Measurements from ENCODE around the gene USP32. TPM values are rescaled to one million over a fixed set of nuclear protein-coding genes. Genes with fewer than 3 reads are reported as not detected.
"Not testable (repeated sequence)": the region's sequence is repeated elsewhere in the genome, so short reads cannot be mapped to it uniquely, and the experiment has no call there.

USP32 gene
- total RNA-seq, 1 donor from 2014 or later: 48.4 TPM

- DNase-seq (ENCODE audit: low read depth in 2 of 2): no peak
Measured at GRCh38 chr17:60247836-60248461, 144.0 kb downstream of the USP32 start.

GRCh38 chr17:60244656-60245055 lies 147.3 kb downstream of the USP32 start:
- no peak for DNase-seq (ENCODE audit: low read depth in 2 of 2)

DNA sequence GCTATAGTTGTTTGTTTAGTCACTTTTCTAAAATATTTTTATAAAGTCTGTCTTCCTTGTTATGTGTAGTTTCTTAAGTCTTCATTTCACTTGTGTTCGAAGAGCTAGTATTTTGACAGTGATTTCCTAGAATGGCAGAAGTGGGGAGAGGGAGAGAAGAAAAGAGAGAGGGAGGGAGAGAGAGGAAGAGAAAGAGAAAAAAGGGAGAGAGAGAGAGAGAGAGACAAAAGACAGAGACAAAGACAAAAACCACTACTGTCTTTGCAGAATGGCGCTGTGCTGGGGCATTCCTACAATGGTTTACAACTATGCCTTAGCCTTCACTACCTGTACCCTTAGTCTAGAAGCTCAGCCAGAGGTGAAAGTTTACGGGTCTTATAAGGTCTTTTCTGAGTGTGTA lies 151.6 kb downstream of the USP32 start:
- DNase-seq (ENCODE audit: low read depth in 2 of 2): no peak

- DNase-seq (ENCODE audit: low read depth in 2 of 2): peak in 1 of 2 donors; percentile 18
Measured at GRCh38 chr17:60231691-60232090, 160.2 kb downstream of the USP32 start.

- peak; percentile 52 to 63 for DNase-seq (ENCODE audit: low read depth in 2 of 2)
Measured at GRCh38 chr17:60231234-60231633, 160.7 kb downstream of the USP32 start.

GRCh38 chr17:60230358-60230757 lies 161.6 kb downstream of the USP32 start:
- no peak for DNase-seq (ENCODE audit: low read depth in 2 of 2)

DNA sequence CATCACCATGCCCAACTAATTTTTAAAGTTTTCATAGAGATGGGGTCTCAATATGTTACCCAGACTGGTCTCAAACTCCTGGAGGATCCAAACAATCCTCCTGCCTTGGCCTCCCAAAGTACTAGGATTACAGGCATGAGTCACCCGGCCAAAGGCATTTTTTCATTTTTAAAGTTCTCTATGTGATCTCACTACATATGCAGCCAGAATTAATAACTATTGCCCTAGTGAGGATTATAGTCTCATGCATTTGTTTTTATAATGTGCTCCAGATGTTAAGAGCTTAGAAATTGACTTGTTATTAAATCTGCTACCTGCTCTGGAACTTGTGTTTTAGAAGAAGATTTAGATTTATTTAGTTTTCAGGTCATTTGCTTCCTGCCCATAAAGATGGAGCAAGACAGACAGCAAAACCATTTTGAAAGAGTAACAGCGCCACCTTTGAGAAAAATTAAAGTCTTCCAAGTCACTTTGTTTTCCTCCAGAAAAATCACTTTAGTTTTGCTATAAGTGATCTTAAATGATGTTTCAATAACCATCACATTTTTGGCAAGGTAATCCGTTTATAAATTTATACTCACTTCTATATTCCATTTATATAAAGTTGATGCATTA lies 162.6 kb downstream of the USP32 start:
- DNase-seq (ENCODE audit: low read depth in 2 of 2): peak in 1 of 2 donors; percentile 21

GRCh38 chr17:60227276-60227675 lies 164.7 kb downstream of the USP32 start:
- not testable (repeated sequence) for DNase-seq (ENCODE audit: low read depth in 2 of 2)

- DNase-seq (ENCODE audit: low read depth in 2 of 2): no peak
Measured at GRCh38 chr17:60224064-60224463, 167.9 kb downstream of the USP32 start.

- peak; percentile 30 to 41 for DNase-seq (ENCODE audit: low read depth in 2 of 2)
Measured at GRCh38 chr17:60223456-60223855, 168.5 kb downstream of the USP32 start.

GRCh38 chr17:60218774-60219173 lies 173.2 kb downstream of the USP32 start:
- not testable (repeated sequence) for DNase-seq (ENCODE audit: low read depth in 2 of 2)

- DNase-seq (ENCODE audit: low read depth in 2 of 2): not testable (repeated sequence)
Measured at GRCh38 chr17:60215895-60216294, 176.0 kb downstream of the USP32 start.

DNA sequence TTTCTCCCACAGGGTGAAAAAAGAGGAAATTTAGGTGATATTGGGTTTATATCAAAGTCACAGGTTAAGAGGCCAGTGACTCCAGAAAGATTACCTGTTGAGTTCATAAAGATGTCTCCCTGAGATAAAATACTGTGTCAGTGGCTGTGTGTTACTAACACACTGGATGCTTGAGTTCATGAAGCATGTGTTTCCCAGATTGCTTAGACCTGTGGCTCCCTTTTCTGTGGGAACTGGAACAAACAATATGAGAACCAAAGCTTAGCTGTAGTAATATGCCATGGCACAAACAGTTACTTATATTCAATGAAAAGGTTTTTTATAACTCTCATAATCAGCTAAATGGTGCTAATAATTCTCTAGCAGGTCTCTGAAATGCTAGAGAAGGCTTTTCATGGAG lies 180.7 kb downstream of the USP32 start:
- DNase-seq (ENCODE audit: low read depth in 2 of 2): not testable (repeated sequence)

- DNase-seq (ENCODE audit: low read depth in 2 of 2): not testable (repeated sequence)
Measured at GRCh38 chr17:60208302-60208701, 183.6 kb downstream of the USP32 start.

DNA sequence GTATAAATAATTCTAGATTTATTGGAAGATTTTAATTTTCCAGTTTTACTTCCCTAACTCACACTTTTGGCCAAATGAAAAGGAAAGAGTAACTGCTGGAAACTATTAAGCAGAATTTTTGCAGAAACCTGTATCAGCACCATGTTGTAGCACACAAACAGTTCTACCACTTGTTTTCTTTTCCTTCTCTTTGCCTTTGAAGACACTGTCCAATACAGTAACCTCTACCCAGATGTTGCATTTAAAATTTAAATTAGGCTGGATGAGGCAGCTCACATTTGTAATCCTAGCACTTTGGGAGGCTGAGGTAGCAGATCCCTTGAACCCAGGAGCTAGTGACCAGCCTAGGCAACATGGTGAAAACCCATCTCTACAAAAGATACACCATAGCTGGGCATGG lies 186.2 kb downstream of the USP32 start:
- not testable (repeated sequence) for DNase-seq (ENCODE audit: low read depth in 2 of 2)

DNA sequence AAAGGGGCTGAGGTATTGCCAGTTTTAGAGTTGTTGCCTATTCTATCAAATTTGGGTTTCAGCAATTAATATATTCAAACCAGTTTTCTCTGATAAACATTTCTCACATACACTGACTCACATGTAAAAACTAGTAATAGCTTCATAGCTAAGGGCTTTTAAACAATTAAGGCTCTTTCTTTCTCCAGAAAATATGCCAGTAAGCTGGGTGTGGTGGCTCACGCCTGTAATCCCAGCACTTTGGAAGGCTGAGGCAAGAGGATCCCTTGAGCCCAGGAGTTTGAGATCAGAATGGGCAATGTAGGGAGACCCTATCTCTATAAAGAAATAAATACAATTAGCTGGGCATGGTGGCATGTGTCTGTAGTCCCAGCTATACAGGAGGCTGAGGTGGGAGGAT lies 193.3 kb downstream of the USP32 start:
- not testable (repeated sequence) for DNase-seq (ENCODE audit: low read depth in 2 of 2)

- DNase-seq (ENCODE audit: low read depth in 2 of 2): not testable (repeated sequence)
Measured at GRCh38 chr17:60194141-60194540, 197.8 kb downstream of the USP32 start.

DNA sequence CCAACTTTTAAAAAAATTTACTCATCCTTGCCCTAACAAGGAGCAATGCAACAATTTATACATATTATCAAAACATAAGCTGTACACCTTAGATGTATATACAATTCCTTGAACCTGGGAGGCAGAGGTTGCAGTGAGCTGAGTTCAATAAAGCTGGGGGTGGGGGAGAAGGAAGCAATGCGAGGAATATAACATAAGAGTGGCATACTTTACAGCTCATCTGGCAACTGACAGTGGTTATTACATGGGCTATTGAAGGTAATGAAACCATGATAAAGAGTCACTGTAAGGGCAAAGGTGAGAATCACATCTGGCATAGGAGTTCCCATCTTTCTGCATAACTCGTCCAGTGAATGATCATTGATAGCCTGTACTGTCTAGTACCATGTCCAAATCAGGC lies 198.5 kb downstream of the USP32 start:
- DNase-seq (ENCODE audit: low read depth in 2 of 2): no peak

DNA sequence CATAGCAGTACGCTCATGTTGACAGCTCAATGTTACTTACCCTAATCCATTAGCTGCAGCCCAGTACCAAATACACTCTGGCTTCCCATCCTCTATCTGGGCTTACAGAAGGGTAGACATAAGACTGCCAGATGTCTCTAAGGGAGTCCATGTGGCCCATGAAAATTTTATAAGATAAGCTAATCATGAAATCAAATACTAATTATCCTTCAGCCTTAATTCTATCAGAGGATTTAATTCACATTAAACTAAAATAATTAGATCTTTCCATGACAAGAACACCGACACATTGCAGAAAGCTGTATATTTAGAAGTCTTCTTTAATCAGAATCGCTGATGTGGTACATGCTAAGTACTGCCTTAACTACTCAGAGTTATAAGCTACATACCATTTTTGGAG lies 198.9 kb downstream of the USP32 start:
- DNase-seq (ENCODE audit: low read depth in 2 of 2): not testable (repeated sequence)

GRCh38 chr17:60190032-60190431 lies 201.9 kb downstream of the USP32 start:
- DNase-seq (ENCODE audit: low read depth in 2 of 2): not testable (repeated sequence)

- DNase-seq (ENCODE audit: low read depth in 2 of 2): no peak
Measured at GRCh38 chr17:60188759-60189158, 203.2 kb downstream of the USP32 start.

DNA sequence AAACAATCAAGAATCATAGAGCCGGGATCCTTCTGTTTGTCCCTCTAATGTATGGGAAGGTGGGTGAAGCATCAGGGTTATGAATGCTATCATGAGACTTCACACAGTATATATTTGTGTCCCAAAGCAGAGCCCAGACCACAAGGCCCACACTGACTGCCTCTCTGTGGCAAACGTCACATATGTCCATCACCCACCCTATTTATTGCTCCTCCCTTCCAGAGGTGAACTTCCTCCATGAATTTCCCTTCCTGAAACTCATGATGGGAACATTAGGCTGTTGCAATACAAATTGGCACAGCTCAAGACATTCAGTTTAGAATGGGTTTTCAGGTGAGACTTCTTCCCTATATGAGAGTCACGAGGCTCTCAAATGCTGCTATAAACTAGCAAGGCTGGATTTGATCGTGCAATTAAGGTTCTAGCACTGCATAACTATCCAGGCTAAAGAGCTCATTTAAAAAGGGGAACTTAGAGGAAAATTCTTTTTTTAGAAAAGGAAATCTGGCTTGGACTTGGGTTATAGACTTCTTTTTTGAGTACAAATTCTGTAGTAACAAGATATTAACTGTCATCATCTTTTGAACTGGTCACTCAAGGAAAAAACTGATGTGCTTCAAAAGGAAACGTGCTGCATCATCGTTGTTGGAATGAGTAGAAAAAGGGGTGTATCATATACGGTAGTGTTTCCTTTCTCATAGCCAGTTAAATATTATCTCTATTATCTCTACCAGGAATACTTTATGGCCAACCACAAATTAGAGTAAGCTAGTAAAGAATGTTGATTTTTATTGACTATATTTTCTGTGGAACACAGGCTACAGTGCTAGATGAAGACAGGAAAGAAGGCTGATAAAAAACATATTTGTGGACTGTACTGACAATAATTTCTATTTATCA lies 204.8 kb downstream of the USP32 start:
- peak; percentile 64 to 68 for DNase-seq (ENCODE audit: low read depth in 2 of 2)

All from lung microvascular endothelial cell (primary cell).